Measurements from ENCODE around the gene TFEB. TPM values are rescaled to one million over a fixed set of nuclear protein-coding genes. Genes with fewer than 3 reads are reported as not detected.

TFEB gene
- total RNA-seq, 4 donors from 2014 or later, result 19.0 to 23.3 (median 21.6) TPM

GRCh38 chr6:41713159-41713649, 22.2 kb downstream of the TFEB start:
- peak overlapping the region; percentile 79 for H3K27ac ChIP-seq
- no peaks in the 10 kb centered on the region for H3K36me3 ChIP-seq
- no peak overlapping the region for H3K4me3 ChIP-seq
- H3K27me3 ChIP-seq, result no peaks in the 10 kb centered on the region
- H3K4me1 ChIP-seq, result peaks cover 73% of the 10 kb centered on the region
- no peak for DNase-seq (ENCODE audit: low spot score in 2 of 2)
- no peaks in the 10 kb centered on the region for H3K9me3 ChIP-seq
- TF ChIP-seq POLR2A (IDR thresholded peaks at IDR 0.05), result no peak
- no peak for TF ChIP-seq EP300 (IDR thresholded peaks at IDR 0.05)
- TF ChIP-seq POLR2AphosphoS5 (IDR thresholded peaks at IDR 0.05), result no peak
- TF ChIP-seq CTCF (IDR thresholded peaks at IDR 0.05), result no peak
- WGBS, result 50% methylated on average over 5 of the region's 9 CpGs

- Histone ChIP-seq H3K27ac (peak overlapping the region; percentile 79), H3K9me3 (no peaks in the 10 kb centered on the region), H3K4me1 (peaks cover 74% of the 10 kb centered on the region), H3K36me3 (no peaks in the 10 kb centered on the region), H3K27me3 (no peaks in the 10 kb centered on the region), H3K4me3 (no peak overlapping the region)
- WGBS, result no CpG with 5 or more reads among the region's 10 CpGs
- DNase-seq (ENCODE audit: low spot score in 2 of 2), result no peak
- TF ChIP-seq POLR2A (IDR thresholded peaks at IDR 0.05), result no peak
- no peak for TF ChIP-seq CTCF (IDR thresholded peaks at IDR 0.05)
- TF ChIP-seq EP300 (IDR thresholded peaks at IDR 0.05), result no peak
- TF ChIP-seq POLR2AphosphoS5 (IDR thresholded peaks at IDR 0.05), result no peak
These were observed 22.7 kb downstream of the TFEB start for GRCh38 chr6:41712651-41713103.

GRCh38 chr6:41711323-41712038, 23.9 kb downstream of the TFEB start:
- TF ChIP-seq POLR2AphosphoS5 (IDR thresholded peaks at IDR 0.05), result no peak
- no peak for TF ChIP-seq CTCF (IDR thresholded peaks at IDR 0.05)
- TF ChIP-seq POLR2A (IDR thresholded peaks at IDR 0.05), result no peak
- TF ChIP-seq EP300 (IDR thresholded peaks at IDR 0.05), result no peak
- Histone ChIP-seq H3K9me3 (no peaks in the 10 kb centered on the region), H3K4me1 (peaks cover 74% of the 10 kb centered on the region), H3K4me3 (no peak overlapping the region), H3K27ac (peak overlapping the region; percentile 79), H3K36me3 (no peaks in the 10 kb centered on the region), H3K27me3 (no peaks in the 10 kb centered on the region)
- no peak for DNase-seq (ENCODE audit: low spot score in 2 of 2)
- WGBS, result 86% methylated on average over 9 of the region's 9 CpGs

- H3K4me1 ChIP-seq, result peaks cover 79% of the 10 kb centered on the region
- no peak for TF ChIP-seq POLR2A (IDR thresholded peaks at IDR 0.05)
- no peak for TF ChIP-seq POLR2AphosphoS5 (IDR thresholded peaks at IDR 0.05)
- no peak for TF ChIP-seq EP300 (IDR thresholded peaks at IDR 0.05)
- no peak for TF ChIP-seq CTCF (IDR thresholded peaks at IDR 0.05)
- no peak overlapping the region for H3K4me3 ChIP-seq
- no peaks in the 10 kb centered on the region for H3K27me3 ChIP-seq
- no peak for DNase-seq (ENCODE audit: low spot score in 2 of 2)
- H3K9me3 ChIP-seq, result no peaks in the 10 kb centered on the region
- H3K27ac ChIP-seq, result no peak overlapping the region
- 91% methylated on average over 2 of the region's 2 CpGs for WGBS
- no peaks in the 10 kb centered on the region for H3K36me3 ChIP-seq
These were observed 26.0 kb downstream of the TFEB start for GRCh38 chr6:41709375-41709774.

- WGBS, result 94% methylated on average over 3 of the region's 3 CpGs
- peaks cover 78% of the 10 kb centered on the region for H3K4me1 ChIP-seq
- TF ChIP-seq POLR2A (IDR thresholded peaks at IDR 0.05) (no peak), EP300 (IDR thresholded peaks at IDR 0.05) (no peak), POLR2AphosphoS5 (IDR thresholded peaks at IDR 0.05) (no peak)
- H3K4me3 ChIP-seq, result no peak overlapping the region
- H3K9me3 ChIP-seq, result no peaks in the 10 kb centered on the region
- H3K27me3 ChIP-seq, result no peaks in the 10 kb centered on the region
- no peak overlapping the region for H3K27ac ChIP-seq
- DNase-seq (ENCODE audit: low spot score in 2 of 2), result no peak
- no peaks in the 10 kb centered on the region for H3K36me3 ChIP-seq
These were observed 26.6 kb downstream of the TFEB start for GRCh38 chr6:41708856-41709255.
